Stomach (tissue), 9 donors: ENCODE measurements around the gene NXPH3. TPM values are rescaled to one million over a fixed set of nuclear protein-coding genes. Genes with fewer than 3 reads are reported as not detected.
A peak's percentile ranks its signal among the peaks of the same experiment; 100 is the strongest.

Experiments used
- DNase-seq, 2 donors: peaks; one replicate each; pipeline versions ENCODE4 v3.0.0 to v3.0.0-alpha.2; 2013 to 2019
- H3K27ac ChIP-seq, 5 donors: fragments of 200-600 bp in 4 of 5; sonication (generic) in 4 of 5; one replicate each; pipeline ENCODE4 v1.5.1; 2013 to 2019; ENCODE audit warnings: mild to moderate bottlenecking in 1 of 5, moderate library complexity in 1 of 5
- H3K27me3 ChIP-seq, 3 donors: fragments of 200-600 bp; sonication (generic); one replicate each; pipeline ENCODE4 v1.5.1; 2017 to 2019; ENCODE audit warnings: mixed run types in 1 of 3
- H3K36me3 ChIP-seq, 4 donors: fragments of 200-600 bp; sonication (generic); 1 replicate in 3 of 4; 2 replicates in 1 of 4; pipeline ENCODE4 v1.5.1; 2016 to 2019
- H3K4me1 ChIP-seq, 4 donors: fragments of 200-600 bp; sonication (generic); one replicate each; pipeline ENCODE4 v1.5.1; 2016 to 2019
- H3K4me3 ChIP-seq, 4 donors: fragments of 200-600 bp; sonication (generic) in 3 of 4; one replicate each; pipeline ENCODE4 v1.5.1; 2016 to 2019; ENCODE audit warnings: mild to moderate bottlenecking in 1 of 4
- H3K9me3 ChIP-seq, 4 donors: fragments of 200-600 bp; sonication (generic); one replicate each; pipeline ENCODE4 v1.5.1; 2016 to 2019
- EP300 ChIP-seq: sonication (generic); formaldehyde crosslinking; IDR thresholded peaks from one replicate; pipeline ENCODE4 v1.6.1; 2017; ENCODE audit warnings: antibody characterized with exemption
- POLR2A ChIP-seq, 4 donors: fragments of 450-650 bp; IDR thresholded peaks; one replicate each; pipeline ENCODE4 v1.6.1; 2016; ENCODE audit warnings: antibody characterized with exemption in 4 of 4, control low read depth in 2 of 4, mild to moderate bottlenecking in 1 of 4, moderate library complexity in 1 of 4
- POLR2AphosphoS5 ChIP-seq, 3 donors: sonication (generic); formaldehyde crosslinking; IDR thresholded peaks; one replicate each; pipeline ENCODE4 v1.6.1; 2016; ENCODE audit warnings: antibody characterized with exemption in 3 of 3
- WGBS, 5 donors: extraction: QIAGEN DNeasy Blood & Tissue Kit in 3 of 5; methylation state at CpG; one replicate each; pipeline versions ENCODE4 v1.1.5 to v1.1.7; 2013 to 2018; 5-methylcytosine and 5-hydroxymethylcytosine counted together
- intact Hi-C: fragments of 100-400 bp; cut with DNase I; formaldehyde crosslinking; loops from one replicate; pipeline ENCODE4 v1.15.1; 2023; ENCODE audit warnings: low total_unique reads
- polyA plus RNA-seq, 3 donors: library from polyadenylated mRNA; stranded (reverse); fragments of 200-250 nt; gene quantifications; one replicate each; pipeline ENCODE4 v1.2.3, GENCODE V29; 2013
- total RNA-seq, 5 donors: library from RNA; depleted of rRNA; stranded (reverse); fragments of >200 nt; gene quantifications; one replicate each; pipeline versions ENCODE4 v1.1.0 to v1.2.3, GENCODE V29; 2014 to 2016
- TF ChIP-seq, protein P1 (sequence below), 7 experiments: fragments of 450-650 bp in 4 of 7; fragments of 200-600 bp in 3 of 7; sonication (generic) in 3 of 7; IDR thresholded peaks; one replicate each; pipeline ENCODE4 v1.5.1; 2016 to 2019; ENCODE audit warnings: antibody characterized with exemption in 7 of 7, control low read depth in 2 of 7, mild to moderate bottlenecking in 1 of 7
- donor health status: healthy with polysubstance abuse.
- donor health status: Bipolar disorder and iron deficiency.
- donor health status: healthy.

Gene NXPH3
- total and polyA plus RNA-seq, 8 donors, result 0.50 to 10.7 (median 1.1) TPM; not detected in 2

GRCh38 chr17:49630113-49630900 lies 54.6 kb downstream of the NXPH3 start:
- Histone ChIP-seq H3K9me3 (no peaks in the 10 kb centered on the region), H3K4me3 (no peak overlapping the region), H3K36me3 (peaks cover 0 to 15% (median 5%) of the 10 kb centered on the region in 4 donors), H3K27ac (peak overlapping the region in 2 of 5 donors; percentile 39 to 69), H3K27me3 (no peaks in the 10 kb centered on the region), H3K4me1 (peaks cover 17 to 98% (median 73%) of the 10 kb centered on the region in 4 donors)
- no peak for TF ChIP-seq POLR2A (IDR thresholded peaks at IDR 0.05)
- TF ChIP-seq EP300, result no peak
- no peak for TF ChIP-seq POLR2AphosphoS5 (IDR thresholded peaks at IDR 0.05)
- TF ChIP-seq, protein P1, sequence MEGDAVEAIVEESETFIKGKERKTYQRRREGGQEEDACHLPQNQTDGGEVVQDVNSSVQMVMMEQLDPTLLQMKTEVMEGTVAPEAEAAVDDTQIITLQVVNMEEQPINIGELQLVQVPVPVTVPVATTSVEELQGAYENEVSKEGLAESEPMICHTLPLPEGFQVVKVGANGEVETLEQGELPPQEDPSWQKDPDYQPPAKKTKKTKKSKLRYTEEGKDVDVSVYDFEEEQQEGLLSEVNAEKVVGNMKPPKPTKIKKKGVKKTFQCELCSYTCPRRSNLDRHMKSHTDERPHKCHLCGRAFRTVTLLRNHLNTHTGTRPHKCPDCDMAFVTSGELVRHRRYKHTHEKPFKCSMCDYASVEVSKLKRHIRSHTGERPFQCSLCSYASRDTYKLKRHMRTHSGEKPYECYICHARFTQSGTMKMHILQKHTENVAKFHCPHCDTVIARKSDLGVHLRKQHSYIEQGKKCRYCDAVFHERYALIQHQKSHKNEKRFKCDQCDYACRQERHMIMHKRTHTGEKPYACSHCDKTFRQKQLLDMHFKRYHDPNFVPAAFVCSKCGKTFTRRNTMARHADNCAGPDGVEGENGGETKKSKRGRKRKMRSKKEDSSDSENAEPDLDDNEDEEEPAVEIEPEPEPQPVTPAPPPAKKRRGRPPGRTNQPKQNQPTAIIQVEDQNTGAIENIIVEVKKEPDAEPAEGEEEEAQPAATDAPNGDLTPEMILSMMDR (IDR thresholded peaks at IDR 0.05), result no peak
- WGBS, 5 donors, result 70 to 79% (median 76%) methylated on average over 6 of the region's 6 CpGs
- intact Hi-C loops, result no loop called here
- no peak for DNase-seq

GRCh38 chr17:49631496-49631895 lies 55.8 kb downstream of the NXPH3 start:
- intact Hi-C loops, result no loop called here
- no peak overlapping the region for H3K4me3 ChIP-seq
- no peaks in the 10 kb centered on the region for H3K27me3 ChIP-seq
- H3K27ac ChIP-seq, result peak overlapping the region in 2 of 5 donors; percentile 19 to 86
- peaks cover 16 to 95% (median 76%) of the 10 kb centered on the region in 4 donors for H3K4me1 ChIP-seq
- WGBS, 5 donors, result 87 to 100% (median 96%) methylated on average over 1 of the region's 1 CpG
- DNase-seq, result no peak
- TF ChIP-seq POLR2A (IDR thresholded peaks at IDR 0.05) (no peak), EP300 (no peak), POLR2AphosphoS5 (IDR thresholded peaks at IDR 0.05) (no peak)
- TF ChIP-seq, protein P1 (IDR thresholded peaks at IDR 0.05), result no peak
- H3K36me3 ChIP-seq, result peaks cover 0 to 4% (median under 1%) of the 10 kb centered on the region in 4 donors
- no peaks in the 10 kb centered on the region for H3K9me3 ChIP-seq

Other genes starting within 250 kb of the NXPH3 start
- gene ZNF652, start 213.6 kb upstream of the NXPH3 start, total RNA-seq, result 10 to 100 TPM; 31.3 to 89.3 (median 46.9) TPM
- 10 to 100 TPM; 16.4 to 21.5 (median 17.1) TPM for gene ZNF652, start 213.6 kb upstream of the NXPH3 start, polyA plus RNA-seq
- gene PHB1, start 161.0 kb upstream of the NXPH3 start, total RNA-seq, result 100 to 1,000 TPM in 2 of 5 donors, 10 to 100 TPM in 3; 44.3 to 152 (median 86.6) TPM
- gene PHB1, start 161.0 kb upstream of the NXPH3 start, polyA plus RNA-seq, result 100 to 1,000 TPM in 2 of 3 donors, 10 to 100 TPM in 1; 96.1 to 124 (median 112) TPM
- gene NGFR, start 80.6 kb upstream of the NXPH3 start, total RNA-seq, result 1 to 10 TPM in 4 of 5 donors, not detected in 1; 1.9 to 6.6 (median 4.3) TPM
- 1 to 10 TPM; 1.1 to 4.0 (median 1.5) TPM for gene NGFR, start 80.6 kb upstream of the NXPH3 start, polyA plus RNA-seq
- gene SPOP, start 102.2 kb downstream of the NXPH3 start, total RNA-seq, result 100 to 1,000 TPM in 2 of 5 donors, 10 to 100 TPM in 3; 17.5 to 309 (median 49.2) TPM
- 10 to 100 TPM; 23.3 to 42.0 (median 30.8) TPM for gene SPOP, start 102.2 kb downstream of the NXPH3 start, polyA plus RNA-seq
- 10 to 100 TPM; 36.2 to 59.8 (median 48.1) TPM for gene SLC35B1, start 132.1 kb downstream of the NXPH3 start, total RNA-seq
- 10 to 100 TPM; 26.3 to 36.2 (median 34.2) TPM for gene SLC35B1, start 132.1 kb downstream of the NXPH3 start, polyA plus RNA-seq
- gene FAM117A, start 188.3 kb downstream of the NXPH3 start, total RNA-seq, result 10 to 100 TPM in 2 of 5 donors, 1 to 10 TPM in 2, under 1 TPM in 1; 0.58 to 39.7 (median 6.7) TPM
- gene FAM117A, start 188.3 kb downstream of the NXPH3 start, polyA plus RNA-seq, result 1 to 10 TPM; 5.3 to 7.0 (median 5.6) TPM
- 10 to 100 TPM in 4 of 5 donors, 1 to 10 TPM in 1; 9.3 to 92.4 (median 31.2) TPM for gene KAT7, start 212.8 kb downstream of the NXPH3 start, total RNA-seq
- 10 to 100 TPM in 1 of 3 donors, 1 to 10 TPM in 2; 5.0 to 12.7 (median 9.0) TPM for gene KAT7, start 212.8 kb downstream of the NXPH3 start, polyA plus RNA-seq